ENCODE results near the gene RUNDC3A.

The RUNDC3A gene

GRCh38 chr17:44284024-44284400, 24.4 kb upstream of the RUNDC3A start:
- no peak for DNase-seq

GRCh38 chr17:44287651-44288050, 20.8 kb upstream of the RUNDC3A start:
- DNase-seq = no peak

- no peak for DNase-seq
These were observed 14.7 kb upstream of the RUNDC3A start for GRCh38 chr17:44293509-44294226.

- DNase-seq = no peak
These were observed 10.4 kb upstream of the RUNDC3A start for GRCh38 chr17:44297975-44298374.

- DNase-seq = no peak
These were observed 3.8 kb upstream of the RUNDC3A start for GRCh38 chr17:44304651-44305050.

GRCh38 chr17:44307387-44308186, 814 bp upstream of the RUNDC3A start:
- no peak for DNase-seq

GRCh38 chr17:44308865-44309264, 464 bp downstream of the RUNDC3A start:
- DNase-seq = no peak

GRCh38 chr17:44309472-44309871, 1.1 kb downstream of the RUNDC3A start:
- no peak for DNase-seq

GRCh38 chr17:44310188-44310587, 1.8 kb downstream of the RUNDC3A start:
- no peak for DNase-seq

GRCh38 chr17:44310609-44311376, 2.4 kb downstream of the RUNDC3A start:
- no peak for DNase-seq

- no peak for DNase-seq
These were observed 3.3 kb downstream of the RUNDC3A start for GRCh38 chr17:44311562-44312181.

- DNase-seq = no peak
These were observed 4.1 kb downstream of the RUNDC3A start for GRCh38 chr17:44312396-44313104.

GRCh38 chr17:44314031-44314430, 5.6 kb downstream of the RUNDC3A start:
- no peak for DNase-seq

- no peak for DNase-seq
These were observed 6.1 kb downstream of the RUNDC3A start for GRCh38 chr17:44314524-44314868.

GRCh38 chr17:44314869-44315661, 6.7 kb downstream of the RUNDC3A start:
- DNase-seq = no peak

GRCh38 chr17:44315760-44316731, 7.6 kb downstream of the RUNDC3A start:
- no peak for DNase-seq

- DNase-seq = no peak
These were observed 9.1 kb downstream of the RUNDC3A start for GRCh38 chr17:44317545-44317944.

GRCh38 chr17:44318077-44318892, 9.9 kb downstream of the RUNDC3A start:
- DNase-seq = no peak

GRCh38 chr17:44320066-44320465, 11.7 kb downstream of the RUNDC3A start:
- DNase-seq = no peak

Measured in bone marrow (tissue), 2 donors.